ENCODE data around the gene CTNNAL1.

DNA sequence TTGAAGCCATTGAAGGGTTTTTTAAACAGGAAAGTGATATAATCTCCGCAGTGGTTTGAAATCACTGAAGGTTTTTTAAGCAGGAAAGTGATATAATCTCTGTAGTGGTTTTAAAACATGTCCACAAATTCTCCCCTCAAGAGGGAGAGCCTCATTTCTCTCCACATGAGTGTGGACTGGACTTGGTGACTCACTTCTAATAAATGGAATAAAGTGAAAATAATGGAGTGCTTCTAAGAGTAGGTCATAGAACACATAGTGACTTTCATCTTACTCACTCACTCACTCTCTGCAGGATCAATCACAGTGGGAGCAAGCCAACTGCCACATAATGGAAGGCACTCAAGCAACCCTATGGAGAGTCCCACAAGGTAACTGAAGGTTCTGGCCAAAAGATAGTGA, 12.0 kb downstream of the CTNNAL1 start:
- no peak for TF ChIP-seq POLR2A (IDR thresholded peaks at IDR 0.05; ENCODE audit: low read depth, low read length)
- TF ChIP-seq SPI1 (IDR thresholded peaks at IDR 0.05; ENCODE audit: low read depth, low read length), result no peak
- no peak for TF ChIP-seq POLR2AphosphoS5 (IDR thresholded peaks at IDR 0.05; ENCODE audit: low read depth, low read length)
- TF ChIP-seq TAF1 (IDR thresholded peaks at IDR 0.05; ENCODE audit: low read depth, low read length), result no peak
- no peak for TF ChIP-seq POU2F2 (IDR thresholded peaks at IDR 0.05; ENCODE audit: low read depth, low read length)
- TF ChIP-seq PAX5 (IDR thresholded peaks at IDR 0.05; ENCODE audit: insufficient read depth, low read length, severe bottlenecking), result no peak
